Ovary (tissue), 9 donors: ENCODE measurements around the gene KAT2B. TPM values are rescaled to one million over a fixed set of nuclear protein-coding genes. Genes with fewer than 3 reads are reported as not detected.

ENCODE experiments used
- DNase-seq, 5 donors: peaks; one replicate each; pipeline ENCODE4 v3.0.0-alpha.2; 2019 to 2020
- H3K27ac ChIP-seq, 2 donors: fragments of 200-600 bp; one replicate each; pipeline versions ENCODE4 v1.5.1 to v1.8.0; 2019 to 2022
- H3K27me3 ChIP-seq: fragments of 200-600 bp; one replicate; pipeline ENCODE4 v1.8.0; 2022
- H3K36me3 ChIP-seq: fragments of 200-600 bp; sonication (generic); one replicate; pipeline ENCODE4 v1.5.1; 2019
- H3K4me1 ChIP-seq: one replicate; pipeline ENCODE4 v1.8.1; 2013; ENCODE audit warnings: mild to moderate bottlenecking, moderate library complexity; ENCODE audit not compliant: insufficient read depth
- H3K4me3 ChIP-seq: fragments of 200-600 bp; sonication (generic); one replicate; pipeline ENCODE4 v1.5.1; 2017
- H3K9me3 ChIP-seq, 2 donors: fragments of 200-600 bp in 1 of 2; sonication (generic) in 1 of 2; one replicate each; pipeline versions ENCODE4 v1.5.1 to v1.8.1; 2013 to 2019; ENCODE audit warnings: mild to moderate bottlenecking in 1 of 2, moderate library complexity in 1 of 2
- CTCF ChIP-seq, 3 donors: fragments of 450-650 bp in 2 of 3; fragments of 200-600 bp in 1 of 3; IDR thresholded peaks; one replicate each; pipeline versions ENCODE4 v1.5.1 to v1.8.0; 2016 to 2022; ENCODE audit warnings: antibody characterized with exemption in 3 of 3, mild to moderate bottlenecking in 1 of 3
- EP300 ChIP-seq: sonication (generic); formaldehyde crosslinking; IDR thresholded peaks from one replicate; pipeline ENCODE4 v1.6.1; 2017; ENCODE audit warnings: antibody characterized with exemption
- POLR2A ChIP-seq: fragments of 450-650 bp; IDR thresholded peaks from one replicate; pipeline ENCODE4 v1.6.1; 2017; ENCODE audit warnings: antibody characterized with exemption, mild to moderate bottlenecking, moderate library complexity
- WGBS, 3 donors: extraction: QIAGEN DNeasy Blood & Tissue Kit in 1 of 3; methylation state at CpG; one replicate each; pipeline versions ENCODE4 v1.1.5 to v1.1.7; 2013 to 2017; 5-methylcytosine and 5-hydroxymethylcytosine counted together
- intact Hi-C, 4 donors: fragments of 100-400 bp; cut with DNase I; formaldehyde crosslinking; loops; one replicate each; pipeline versions ENCODE4 v1.11.0 to v1.15.1; 2022 to 2023
- polyA plus RNA-seq, 2 donors: library from polyadenylated mRNA; stranded (reverse); fragments of 200-250 nt in 1 of 2; fragments of 350-450 nt in 1 of 2; fragmentation: Illumina TruSeq in 1 of 2; extraction: RNeasy Lipid Tissue Mini Kit (QIAGEN cat#74804) in 1 of 2; gene quantifications; one replicate each; pipeline ENCODE4 v1.2.3, GENCODE V29; 2013 to 2014
- total RNA-seq, 7 donors: library from RNA; depleted of rRNA in 2 of 7; stranded (reverse); fragments of >200 nt in 2 of 7; fragmentation: NEBNext Ultra II Directional in 3 of 7; extraction: Animal tissue kit (Norgen Biotek cat#: 25700) in 3 of 7; gene quantifications; one replicate each; pipeline versions ENCODE4 v1.1.0 to v1.2.4, GENCODE V29; 2016 to 2023
- donor health status: DM: no; HTN: no; CAD: no; lungs with moderate emphysema.
- donor health status: DM: no; HTN: no; CAD: no.
- donor health status: Bipolar disorder and iron deficiency.
- donor health status: DM: yes; HTN: yes; CAD: no.
- donor health status: DM: no; HTN: no; CAD: no.
- donor health status: DM: yes; HTN: yes; CAD: no.

The KAT2B gene
- total and polyA plus RNA-seq, 9 donors, result 15.1 to 49.3 (median 33.0) TPM

- intact Hi-C loops, result no loop called here
- TF ChIP-seq EP300, result no peak
- TF ChIP-seq CTCF (IDR thresholded peaks at IDR 0.05), result no peak
- no peak for TF ChIP-seq POLR2A
- Histone ChIP-seq H3K4me3 (no peak overlapping the region), H3K27me3 (no peaks in the 10 kb centered on the region), H3K36me3 (no peaks in the 10 kb centered on the region), H3K4me1 (peaks cover 18% of the 10 kb centered on the region), H3K9me3 (no peaks in the 10 kb centered on the region), H3K27ac (peak overlapping the region in 1 of 2 donors; percentile 34)
- DNase-seq, result peak in 1 of 5 donors; percentile 46
- 41 to 48% (median 44%) methylated on average over 2 of the region's 2 CpGs for WGBS, 3 donors
Measured at GRCh38 chr3:20057612-20058180, 17.4 kb downstream of the KAT2B start.

GRCh38 chr3:20059929-20060328, 19.7 kb downstream of the KAT2B start:
- no peak overlapping the region for H3K27ac ChIP-seq
- H3K9me3 ChIP-seq, result no peaks in the 10 kb centered on the region
- WGBS, 3 donors, result 95 to 97% (median 97%) methylated on average over 3 of the region's 3 CpGs
- no peak overlapping the region for H3K4me3 ChIP-seq
- DNase-seq, result no peak
- no peaks in the 10 kb centered on the region for H3K36me3 ChIP-seq
- H3K4me1 ChIP-seq, result peaks cover 17% of the 10 kb centered on the region
- intact Hi-C loops, result no loop called here
- TF ChIP-seq EP300, result no peak
- no peak for TF ChIP-seq POLR2A
- no peak for TF ChIP-seq CTCF (IDR thresholded peaks at IDR 0.05)
- H3K27me3 ChIP-seq, result no peaks in the 10 kb centered on the region

- no peak overlapping the region for H3K4me3 ChIP-seq
- DNase-seq, result peak in 1 of 5 donors; percentile 34
- peaks cover 16% of the 10 kb centered on the region for H3K4me1 ChIP-seq
- no peak for TF ChIP-seq CTCF (IDR thresholded peaks at IDR 0.05)
- TF ChIP-seq POLR2A, result no peak
- no peak for TF ChIP-seq EP300
- no peaks in the 10 kb centered on the region for H3K27me3 ChIP-seq
- 67 to 68% (median 68%) methylated on average over 4 of the region's 4 CpGs for WGBS, 3 donors
- no peaks in the 10 kb centered on the region for H3K9me3 ChIP-seq
- no peaks in the 10 kb centered on the region for H3K36me3 ChIP-seq
- intact Hi-C loops, result no loop called here
- H3K27ac ChIP-seq, result peak overlapping the region in 1 of 2 donors; percentile 28
Measured at GRCh38 chr3:20060974-20061685, 20.9 kb downstream of the KAT2B start.

GRCh38 chr3:20062996-20063395, 22.8 kb downstream of the KAT2B start:
- Histone ChIP-seq H3K9me3 (no peaks in the 10 kb centered on the region), H3K36me3 (no peaks in the 10 kb centered on the region), H3K4me1 (peaks cover 10% of the 10 kb centered on the region), H3K4me3 (no peak overlapping the region), H3K27ac (no peak overlapping the region), H3K27me3 (no peaks in the 10 kb centered on the region)
- DNase-seq, result no peak
- intact Hi-C loops, result no loop called here
- 67 to 93% (median 73%) methylated on average over 4 of the region's 4 CpGs for WGBS, 3 donors
- TF ChIP-seq CTCF (IDR thresholded peaks at IDR 0.05) (no peak), EP300 (no peak), POLR2A (no peak)
